Thyroid gland (tissue), 4 donors: ENCODE data around the gene CASKIN2. TPM values are rescaled to one million over a fixed set of nuclear protein-coding genes. Genes with fewer than 3 reads are reported as not detected.

Experiments
- DNase-seq, 2 donors: peaks; one replicate each; pipeline ENCODE4 v3.0.0-alpha.2; 2019
- H3K27ac ChIP-seq, 3 donors: fragments of 200-600 bp; sonication (generic); 1 replicate in 2 of 3; 2 replicates in 1 of 3; pipeline ENCODE4 v1.5.1; 2016 to 2019; ENCODE audit warnings: mild to moderate bottlenecking in 1 of 3, moderate library complexity in 1 of 3
- H3K27me3 ChIP-seq: fragments of 200-600 bp; sonication (generic); one replicate; pipeline ENCODE4 v1.5.1; 2019
- H3K36me3 ChIP-seq, 2 donors: fragments of 200-600 bp; sonication (generic); one replicate each; pipeline ENCODE4 v1.5.1; 2016 to 2019
- H3K4me1 ChIP-seq, 2 donors: fragments of 200-600 bp; sonication (generic); one replicate each; pipeline ENCODE4 v1.5.1; 2017 to 2019
- H3K4me3 ChIP-seq, 3 donors: fragments of 200-600 bp; sonication (generic); replicated peaks in 1 of 3; 1 replicate in 2 of 3; 2 replicates in 1 of 3; pipeline ENCODE4 v1.5.1; 2016; ENCODE audit warnings: mild to moderate bottlenecking in 1 of 3
- H3K9me3 ChIP-seq: fragments of 200-600 bp; sonication (generic); one replicate; pipeline ENCODE4 v1.5.1; 2017
- CTCF ChIP-seq, 6 experiments: fragments of 200-600 bp in 3 of 6; fragments of 450-650 bp in 3 of 6; sonication (generic) in 3 of 6; IDR thresholded peaks; one replicate each; pipeline ENCODE4 v1.5.1; 2016 to 2019; ENCODE audit warnings: antibody characterized with exemption in 6 of 6, mild to moderate bottlenecking in 2 of 6, inconsistent platforms in 1 of 6, moderate library complexity in 1 of 6
- POLR2A ChIP-seq, 2 donors: fragments of 450-650 bp; IDR thresholded peaks; one replicate each; pipeline ENCODE4 v1.6.1; 2017; ENCODE audit warnings: antibody characterized with exemption in 2 of 2, mild to moderate bottlenecking in 2 of 2, moderate library complexity in 1 of 2
- WGBS, 2 donors: methylation state at CpG; one replicate each; pipeline ENCODE4 v1.1.5; 2017; 5-methylcytosine and 5-hydroxymethylcytosine counted together
- intact Hi-C: fragments of 100-400 bp; cut with DNase I; formaldehyde crosslinking; loops from one replicate; pipeline ENCODE4 v1.15.1; 2023
- total RNA-seq, 4 donors: library from RNA; depleted of rRNA; stranded (reverse); fragments of >200 nt; gene quantifications; one replicate each; pipeline ENCODE4 v1.2.3, GENCODE V29; 2016

CASKIN2 gene
- total RNA-seq, 4 donors from 2014 or later = 15.0 to 87.2 (median 21.7) TPM

- H3K4me1 ChIP-seq = peaks cover 3 to 20% of the 10 kb centered on the region in 2 donors
- intact Hi-C loops = no loop called here
- WGBS, 2 donors = 93 to 98% methylated on average over 2 of the region's 2 CpGs
- H3K9me3 ChIP-seq = no peaks in the 10 kb centered on the region
- no peak for TF ChIP-seq POLR2A (IDR thresholded peaks at IDR 0.05)
- no peak for TF ChIP-seq CTCF (IDR thresholded peaks at IDR 0.05)
- H3K27me3 ChIP-seq = no peaks in the 10 kb centered on the region
- H3K27ac ChIP-seq = no peak overlapping the region
- H3K4me3 ChIP-seq = no peak overlapping the region
- H3K36me3 ChIP-seq = no peaks in the 10 kb centered on the region
- no peak for DNase-seq
Observed at GRCh38 chr17:75463603-75464002, 51.7 kb downstream of the CASKIN2 start.

GRCh38 chr17:75460295-75460694 lies 55.0 kb downstream of the CASKIN2 start:
- WGBS, 2 donors = 93 to 98% methylated on average over 4 of the region's 4 CpGs
- Histone ChIP-seq H3K9me3 (no peaks in the 10 kb centered on the region), H3K27ac (no peak overlapping the region), H3K4me1 (peaks cover 7 to 31% of the 10 kb centered on the region in 2 donors), H3K36me3 (no peaks in the 10 kb centered on the region), H3K4me3 (no peak overlapping the region), H3K27me3 (no peaks in the 10 kb centered on the region)
- TF ChIP-seq CTCF (IDR thresholded peaks at IDR 0.05) (no peak), POLR2A (IDR thresholded peaks at IDR 0.05) (no peak)
- intact Hi-C loops = no loop called here
- no peak for DNase-seq

GRCh38 chr17:75459590-75460267 lies 55.6 kb downstream of the CASKIN2 start:
- H3K4me3 ChIP-seq = no peak overlapping the region
- 82 to 84% methylated on average over 9 of the region's 9 CpGs for WGBS, 2 donors

GRCh38 chr17:75459246-75459589 lies 56.1 kb downstream of the CASKIN2 start:
- no peaks in the 10 kb centered on the region for H3K9me3 ChIP-seq
- H3K27ac ChIP-seq = peak overlapping the region in 1 of 3 donors; percentile 9
- H3K36me3 ChIP-seq = no peaks in the 10 kb centered on the region
- H3K27me3 ChIP-seq = no peaks in the 10 kb centered on the region
- TF ChIP-seq POLR2A (IDR thresholded peaks at IDR 0.05) (no peak), CTCF (IDR thresholded peaks at IDR 0.05) (no peak)
- DNase-seq = no peak
- H3K4me1 ChIP-seq = peaks cover 7 to 31% of the 10 kb centered on the region in 2 donors
- H3K4me3 ChIP-seq = no peak overlapping the region
- 82 to 86% methylated on average over 1 of the region's 1 CpG for WGBS, 2 donors
- intact Hi-C loops = no loop called here

More at GRCh38 chr17:75459590-75460267, 55.6 kb downstream of the CASKIN2 start:
- intact Hi-C loops = no loop called here
- no peaks in the 10 kb centered on the region for H3K27me3 ChIP-seq
- DNase-seq = no peak
- H3K9me3 ChIP-seq = no peaks in the 10 kb centered on the region
- H3K4me1 ChIP-seq = peaks cover 7 to 31% of the 10 kb centered on the region in 2 donors
- no peaks in the 10 kb centered on the region for H3K36me3 ChIP-seq
- peak overlapping the region in 2 of 3 donors; percentile 9 to 17 for H3K27ac ChIP-seq
- TF ChIP-seq POLR2A (IDR thresholded peaks at IDR 0.05) (no peak), CTCF (IDR thresholded peaks at IDR 0.05) (no peak)

GRCh38 chr17:75457047-75457654 lies 58.2 kb downstream of the CASKIN2 start:
- DNase-seq = peak; percentile 37 to 42
- Histone ChIP-seq H3K27ac (peak overlapping the region; percentile 58 to 83 (median 78)), H3K9me3 (no peaks in the 10 kb centered on the region), H3K4me1 (peaks cover 7 to 31% of the 10 kb centered on the region in 2 donors), H3K36me3 (no peaks in the 10 kb centered on the region), H3K27me3 (no peaks in the 10 kb centered on the region), H3K4me3 (peak overlapping the region; percentile 59 to 88 (median 87))
- TF ChIP-seq CTCF (IDR thresholded peaks at IDR 0.05) (no peak), POLR2A (IDR thresholded peaks at IDR 0.05) (no peak)
- 1% methylated on average over 20 to 36 of the region's 38 CpGs for WGBS, 2 donors
- intact Hi-C loops = no loop called here
